ENCODE measurements around the gene KRTAP21-1. TPM values are rescaled to one million over a fixed set of nuclear protein-coding genes. Genes with fewer than 3 reads are reported as not detected.

KRTAP21-1 gene
- total RNA-seq, 3 donors from 2014 or later: not detected

DNA sequence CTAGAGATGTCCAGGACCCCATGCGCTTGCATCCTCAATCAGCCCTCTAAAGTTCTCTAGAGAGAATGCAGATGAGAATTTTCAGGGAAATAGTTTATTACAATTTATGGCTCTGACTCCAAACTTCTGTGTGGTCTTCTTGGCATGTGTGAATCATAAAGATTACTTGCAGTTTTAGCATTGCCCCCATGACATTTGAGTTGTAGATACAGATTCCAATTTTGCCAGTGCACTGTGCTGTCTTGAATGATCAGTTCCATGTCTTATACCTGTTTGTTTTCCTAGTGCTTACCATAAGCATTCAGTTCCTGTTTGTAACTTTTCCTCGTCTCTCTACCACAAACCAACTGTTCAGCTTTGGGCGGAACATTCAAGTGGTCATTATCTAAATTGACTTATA, 41.5 kb downstream of the KRTAP21-1 start:
- H3K36me3 ChIP-seq: no peaks in the 10 kb centered on the region
- no peak for DNase-seq (ENCODE audit: low spot score in 2 of 2)
- intact Hi-C loops (cut with DNase I; ENCODE audit: low total_unique reads): no loop called here

GRCh38 chr21:30710499-30710898, 44.7 kb downstream of the KRTAP21-1 start:
- no peaks in the 10 kb centered on the region for H3K4me1 ChIP-seq
- intact Hi-C loops (cut with DNase I; ENCODE audit: low total_unique reads): no loop called here
- no peak overlapping the region for H3K4me3 ChIP-seq
- TF ChIP-seq POLR2A (IDR thresholded peaks at IDR 0.05): no peak
- H3K27me3 ChIP-seq: no peaks in the 10 kb centered on the region
- no peak for DNase-seq (ENCODE audit: low spot score in 2 of 2)
- no peaks in the 10 kb centered on the region for H3K36me3 ChIP-seq
- H3K27ac ChIP-seq: no peak overlapping the region
- peaks cover 0 to 5% of the 10 kb centered on the region in 2 donors for H3K9me3 ChIP-seq

More for the DNA sequence above, 41.5 kb downstream of the KRTAP21-1 start:
- H3K4me1 ChIP-seq: no peaks in the 10 kb centered on the region
- no peaks in the 10 kb centered on the region for H3K27me3 ChIP-seq
- no peak overlapping the region for H3K4me3 ChIP-seq
- TF ChIP-seq POLR2A (IDR thresholded peaks at IDR 0.05) (no peak), POLR2AphosphoS5 (IDR thresholded peaks at IDR 0.05) (no peak)
- H3K27ac ChIP-seq: no peak overlapping the region
- H3K9me3 ChIP-seq: peaks cover 0 to 5% of the 10 kb centered on the region in 2 donors

DNA sequence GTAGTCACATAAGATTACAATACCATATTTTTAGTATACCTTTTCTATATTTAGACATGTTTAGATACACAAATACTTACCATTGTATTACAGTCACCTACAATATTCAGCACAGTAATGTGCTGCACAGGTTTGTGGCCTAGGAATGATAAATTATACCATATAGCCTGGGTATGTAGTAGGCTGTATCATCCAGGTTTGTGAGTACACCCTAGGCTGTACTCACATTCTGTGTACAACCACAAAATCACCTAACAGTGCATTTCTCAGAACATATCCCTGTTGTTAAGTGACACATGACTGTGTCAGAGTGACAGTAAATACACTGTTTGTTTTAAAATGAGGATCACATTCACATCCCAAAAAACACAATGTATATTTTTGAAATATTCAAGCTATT, 47.8 kb downstream of the KRTAP21-1 start:
- TF ChIP-seq POLR2A (IDR thresholded peaks at IDR 0.05) (no peak), POLR2AphosphoS5 (IDR thresholded peaks at IDR 0.05) (no peak)
- TF ChIP-seq, protein P1, sequence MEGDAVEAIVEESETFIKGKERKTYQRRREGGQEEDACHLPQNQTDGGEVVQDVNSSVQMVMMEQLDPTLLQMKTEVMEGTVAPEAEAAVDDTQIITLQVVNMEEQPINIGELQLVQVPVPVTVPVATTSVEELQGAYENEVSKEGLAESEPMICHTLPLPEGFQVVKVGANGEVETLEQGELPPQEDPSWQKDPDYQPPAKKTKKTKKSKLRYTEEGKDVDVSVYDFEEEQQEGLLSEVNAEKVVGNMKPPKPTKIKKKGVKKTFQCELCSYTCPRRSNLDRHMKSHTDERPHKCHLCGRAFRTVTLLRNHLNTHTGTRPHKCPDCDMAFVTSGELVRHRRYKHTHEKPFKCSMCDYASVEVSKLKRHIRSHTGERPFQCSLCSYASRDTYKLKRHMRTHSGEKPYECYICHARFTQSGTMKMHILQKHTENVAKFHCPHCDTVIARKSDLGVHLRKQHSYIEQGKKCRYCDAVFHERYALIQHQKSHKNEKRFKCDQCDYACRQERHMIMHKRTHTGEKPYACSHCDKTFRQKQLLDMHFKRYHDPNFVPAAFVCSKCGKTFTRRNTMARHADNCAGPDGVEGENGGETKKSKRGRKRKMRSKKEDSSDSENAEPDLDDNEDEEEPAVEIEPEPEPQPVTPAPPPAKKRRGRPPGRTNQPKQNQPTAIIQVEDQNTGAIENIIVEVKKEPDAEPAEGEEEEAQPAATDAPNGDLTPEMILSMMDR (IDR thresholded peaks at IDR 0.05): no peak
- H3K36me3 ChIP-seq: no peaks in the 10 kb centered on the region
- H3K27me3 ChIP-seq: no peaks in the 10 kb centered on the region
- DNase-seq (ENCODE audit: low spot score in 2 of 2): no peak
- H3K9me3 ChIP-seq: peaks cover 0 to 4% of the 10 kb centered on the region in 2 donors
- no peak overlapping the region for H3K4me3 ChIP-seq
- no peak overlapping the region for H3K27ac ChIP-seq
- no peaks in the 10 kb centered on the region for H3K4me1 ChIP-seq
- intact Hi-C loops (cut with DNase I; ENCODE audit: low total_unique reads): no loop called here

Other genes with a start within 250 kb of the KRTAP21-1 start
- not detected for gene KRTAP19-6, start 213.6 kb downstream of the KRTAP21-1 start, total RNA-seq
- gene KRTAP19-7, start 194.1 kb downstream of the KRTAP21-1 start, total RNA-seq: not detected
- gene KRTAP22-2, start 165.0 kb downstream of the KRTAP21-1 start, total RNA-seq: not detected
- gene KRTAP6-3, start 163.0 kb downstream of the KRTAP21-1 start, total RNA-seq: not detected
- not detected for gene KRTAP6-2, start 156.5 kb downstream of the KRTAP21-1 start, total RNA-seq
- gene KRTAP22-1, start 154.3 kb downstream of the KRTAP21-1 start, total RNA-seq: not detected
- gene KRTAP6-1, start 141.5 kb downstream of the KRTAP21-1 start, total RNA-seq: not detected
- not detected for gene KRTAP20-1, start 139.0 kb downstream of the KRTAP21-1 start, total RNA-seq
- gene KRTAP20-4, start 134.8 kb downstream of the KRTAP21-1 start, total RNA-seq: not detected
- gene KRTAP20-2, start 120.2 kb downstream of the KRTAP21-1 start, total RNA-seq: not detected
- gene KRTAP20-3, start 112.6 kb downstream of the KRTAP21-1 start, total RNA-seq: not detected
- gene KRTAP21-3, start 36.7 kb downstream of the KRTAP21-1 start, total RNA-seq: not detected
- not detected for gene KRTAP21-2, start 8.2 kb downstream of the KRTAP21-1 start, total RNA-seq
- gene KRTAP8-1, start 57.8 kb upstream of the KRTAP21-1 start, total RNA-seq: not detected
- not detected for gene KRTAP7-1, start 74.3 kb upstream of the KRTAP21-1 start, total RNA-seq
- not detected for gene KRTAP11-1, start 126.2 kb upstream of the KRTAP21-1 start, total RNA-seq

Measured in breast epithelium (tissue), 4 donors.